Caco-2 (cell line): ENCODE data around the gene NFIC. TPM values are rescaled to one million over a fixed set of nuclear protein-coding genes. Genes with fewer than 3 reads are reported as not detected.

Source experiments
- BruUV-seq: library from RNA; stranded (reverse); fragments of 400-500 nt; replicated peaks from 2 replicates; lab custom pipeline; 2021; lab: Mats Ljungman, UMichigan
- CTCF ChIA-PET: fragments of 300-600 bp; sonication (Branson Sonifier 250); formaldehyde crosslinking; loops from one replicate; lab custom pipeline; 2022; ENCODE audit warnings: antibody characterized with exemption; lab: Charles Lee
- POLR2A ChIA-PET: fragments of 300-600 bp; sonication (Branson Sonifier 250); formaldehyde crosslinking; loops from one replicate; lab custom pipeline; 2022; ENCODE audit warnings: antibody characterized with exemption; lab: Charles Lee
- DNase-seq, 2 experiments: peaks; one replicate each; pipeline versions ENCODE4 v3.0.0 to v3.0.0-alpha.2; 2020 to 2022
- H3K27me3 ChIP-seq: replicated peaks from 2 replicates; pipeline ENCODE4 v1.6.0; 2011; ENCODE audit warnings: low read length; ENCODE audit not compliant: control insufficient read depth, insufficient read depth
- H3K36me3 ChIP-seq: 2 replicates; pipeline ENCODE4 v1.5.1; 2011; ENCODE audit warnings: low read length; ENCODE audit not compliant: control insufficient read depth, insufficient read depth
- H3K4me1 ChIP-seq: fragments of 250-450 bp; sonication (Bioruptor Pico); 2 replicates; pipeline ENCODE4 v1.5.1; 2020; ENCODE audit warnings: mild to moderate bottlenecking
- H3K4me3 ChIP-seq: 2 replicates; pipeline ENCODE4 v1.5.1; 2011; ENCODE audit warnings: low read depth, mild to moderate bottlenecking, control low read depth, low read length
- H3K9me3 ChIP-seq: fragments of 250-450 bp; sonication (Bioruptor Pico); 2 replicates; pipeline ENCODE4 v1.5.1; 2020; ENCODE audit warnings: mild to moderate bottlenecking, moderate library complexity
- H3K27ac Mint-ChIP-seq: one replicate; pipeline ENCODE4 v1.8.0; 2022; ENCODE audit warnings: mixed read lengths; ENCODE audit not compliant: unreplicated experiment
- H3K27me3 Mint-ChIP-seq: one replicate; pipeline ENCODE4 v1.8.0; 2022; ENCODE audit warnings: mixed read lengths; ENCODE audit not compliant: insufficient read depth, unreplicated experiment
- H3K36me3 Mint-ChIP-seq: one replicate; pipeline ENCODE4 v1.8.0; 2022; ENCODE audit warnings: mild to moderate bottlenecking, mixed read lengths; ENCODE audit not compliant: insufficient read depth, unreplicated experiment
- H3K4me1 Mint-ChIP-seq: one replicate; pipeline ENCODE4 v1.8.0; 2022; ENCODE audit warnings: low read depth, mixed read lengths; ENCODE audit not compliant: unreplicated experiment
- H3K4me3 Mint-ChIP-seq: one replicate; pipeline ENCODE4 v1.8.0; 2022; ENCODE audit warnings: mild to moderate bottlenecking, moderate library complexity, mixed read lengths; ENCODE audit not compliant: unreplicated experiment
- H3K9me3 Mint-ChIP-seq: one replicate; pipeline ENCODE4 v1.8.0; 2022; ENCODE audit warnings: mixed read lengths; ENCODE audit not compliant: unreplicated experiment
- intact Hi-C: fragments of 100-400 bp; cut with micrococcal nuclease; formaldehyde crosslinking; loops from one replicate; pipeline ENCODE4 v1.10.0; 2022; ENCODE audit not compliant: unreplicated experiment
- total RNA-seq: library from RNA; stranded (reverse); gene quantifications from 2 replicates; pipeline ENCODE4 v1.2.3, GENCODE V29; 2022
- TF ChIP-seq, protein P1 (sequence below), 2 experiments: fragments of 200-600 bp in 1 of 2; IDR thresholded peaks; 1 replicate in 1 of 2; 2 replicates in 1 of 2; pipeline versions ENCODE4 v1.5.1 to v1.8.0; 2011 to 2022; ENCODE audit warnings: antibody characterized with exemption in 1 of 2, control low read depth in 1 of 2, inconsistent platforms in 1 of 2, low read depth in 1 of 2, low read length in 1 of 2, mild to moderate bottlenecking in 1 of 2, moderate library complexity in 1 of 2; ENCODE audit not compliant: insufficient read depth in 1 of 2, severe bottlenecking in 1 of 2, unreplicated experiment in 1 of 2

NFIC gene
- total RNA-seq, 1 experiment from 2014 or later, result 5.1 TPM

DNA sequence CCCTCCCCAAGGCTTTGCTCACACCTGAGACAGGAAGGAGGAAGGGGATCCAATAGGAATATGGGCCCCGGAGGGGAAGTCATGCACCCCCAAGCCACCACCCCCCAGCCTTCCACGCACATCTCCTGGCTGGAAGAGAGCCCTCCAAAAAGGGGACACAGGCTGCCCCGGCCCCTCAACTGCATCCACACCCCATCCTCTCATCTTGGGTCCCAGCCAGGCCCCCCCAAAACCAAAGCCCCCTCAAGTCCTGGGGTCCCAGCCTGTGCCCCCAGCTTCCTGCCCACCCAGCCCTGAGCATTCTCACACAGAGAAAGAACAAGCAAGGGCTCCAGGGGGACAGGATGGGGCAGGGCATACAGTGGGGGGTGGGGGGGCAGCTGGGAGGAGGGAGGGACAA lies 101.8 kb downstream of the NFIC start:
- ChIA-PET CTCF (no interaction called here), POLR2A (no interaction called here)
- Histone ChIP-seq H3K36me3 (no peaks in the 10 kb centered on the region), H3K9me3 (no peaks in the 10 kb centered on the region), H3K4me1 (peaks cover 11% of the 10 kb centered on the region), H3K4me3 (no peak overlapping the region), H3K27me3 (no peaks in the 10 kb centered on the region)
- no peak overlapping the region for H3K4me3 Mint-ChIP-seq
- intact Hi-C loops, result no loop called here
- TF ChIP-seq, protein P1, sequence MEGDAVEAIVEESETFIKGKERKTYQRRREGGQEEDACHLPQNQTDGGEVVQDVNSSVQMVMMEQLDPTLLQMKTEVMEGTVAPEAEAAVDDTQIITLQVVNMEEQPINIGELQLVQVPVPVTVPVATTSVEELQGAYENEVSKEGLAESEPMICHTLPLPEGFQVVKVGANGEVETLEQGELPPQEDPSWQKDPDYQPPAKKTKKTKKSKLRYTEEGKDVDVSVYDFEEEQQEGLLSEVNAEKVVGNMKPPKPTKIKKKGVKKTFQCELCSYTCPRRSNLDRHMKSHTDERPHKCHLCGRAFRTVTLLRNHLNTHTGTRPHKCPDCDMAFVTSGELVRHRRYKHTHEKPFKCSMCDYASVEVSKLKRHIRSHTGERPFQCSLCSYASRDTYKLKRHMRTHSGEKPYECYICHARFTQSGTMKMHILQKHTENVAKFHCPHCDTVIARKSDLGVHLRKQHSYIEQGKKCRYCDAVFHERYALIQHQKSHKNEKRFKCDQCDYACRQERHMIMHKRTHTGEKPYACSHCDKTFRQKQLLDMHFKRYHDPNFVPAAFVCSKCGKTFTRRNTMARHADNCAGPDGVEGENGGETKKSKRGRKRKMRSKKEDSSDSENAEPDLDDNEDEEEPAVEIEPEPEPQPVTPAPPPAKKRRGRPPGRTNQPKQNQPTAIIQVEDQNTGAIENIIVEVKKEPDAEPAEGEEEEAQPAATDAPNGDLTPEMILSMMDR (IDR thresholded peaks at IDR 0.05; ENCODE audit: insufficient read depth in 1 of 2, low read depth in 1 of 2, low read length in 1 of 2, severe bottlenecking in 1 of 2, unreplicated experiment in 1 of 2), result no peak
- no peaks in the 10 kb centered on the region for H3K36me3 Mint-ChIP-seq
- BruUV-seq, result no TSS peak
- no peaks in the 10 kb centered on the region for H3K9me3 Mint-ChIP-seq
- H3K4me1 Mint-ChIP-seq, result no peaks in the 10 kb centered on the region
- no peak overlapping the region for H3K27ac Mint-ChIP-seq
- H3K27me3 Mint-ChIP-seq, result no peaks in the 10 kb centered on the region
- no peak for DNase-seq

DNA sequence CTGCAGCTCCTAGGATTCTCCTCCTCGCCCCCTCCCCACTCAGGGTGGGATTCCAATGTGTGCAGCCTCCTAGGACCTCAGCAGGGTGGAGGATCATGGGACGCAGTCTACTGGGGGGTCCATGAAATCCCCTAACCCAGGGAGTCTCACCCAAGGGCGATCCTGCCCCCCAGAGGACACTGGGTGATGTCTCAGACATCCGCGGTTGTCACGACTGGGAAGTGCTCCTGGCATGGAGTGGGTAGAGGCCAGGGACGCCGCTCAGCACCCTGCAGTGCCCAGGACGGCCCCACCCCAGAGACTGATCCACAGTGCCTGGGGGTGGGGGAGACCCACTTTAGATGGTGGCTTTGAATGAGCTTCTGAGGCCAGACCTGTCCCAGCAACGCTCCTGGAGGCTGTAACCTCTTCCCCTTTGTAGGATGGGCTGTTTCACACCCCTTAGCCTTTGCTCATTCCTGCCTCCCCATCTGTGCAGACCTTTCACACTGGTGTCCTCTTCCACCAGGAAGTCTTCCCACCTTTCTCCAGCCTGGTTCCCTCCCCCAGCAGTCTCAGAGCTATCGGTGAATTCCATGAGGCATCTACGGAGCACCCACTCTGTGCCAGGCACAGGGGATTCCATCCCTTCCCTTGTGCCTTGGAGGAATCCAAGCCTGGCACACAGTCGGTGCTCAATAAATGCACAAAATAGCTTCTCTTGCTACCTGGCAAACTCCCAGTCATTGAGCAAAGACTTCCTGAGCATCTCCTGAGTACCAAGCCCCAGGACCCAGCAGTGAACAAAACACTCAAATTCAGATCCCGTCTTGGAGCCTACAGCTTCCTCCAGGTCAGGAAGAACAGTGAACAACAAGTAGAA lies 103.5 kb downstream of the NFIC start:
- no peak overlapping the region for H3K4me3 Mint-ChIP-seq
- H3K4me1 Mint-ChIP-seq, result no peaks in the 10 kb centered on the region
- H3K27me3 ChIP-seq, result no peaks in the 10 kb centered on the region
- H3K27ac Mint-ChIP-seq, result no peak overlapping the region
- intact Hi-C loops, result no loop called here
- no peak overlapping the region for H3K4me3 ChIP-seq
- H3K4me1 ChIP-seq, result peaks cover 28% of the 10 kb centered on the region
- no peaks in the 10 kb centered on the region for H3K27me3 Mint-ChIP-seq
- ChIA-PET CTCF (interaction anchor here (1.0 to 1.5 kb wide), 2 partner anchors 15 to 37 kb away, joined by 4 to 5 read pairs; no protein-coding TSS in a partner anchor), POLR2A (no interaction called here)
- no peak for DNase-seq
- H3K9me3 ChIP-seq, result no peaks in the 10 kb centered on the region
- H3K36me3 ChIP-seq, result no peaks in the 10 kb centered on the region
- TF ChIP-seq, protein P1 (IDR thresholded peaks at IDR 0.05; ENCODE audit: insufficient read depth in 1 of 2, low read depth in 1 of 2, low read length in 1 of 2, severe bottlenecking in 1 of 2, unreplicated experiment in 1 of 2), result no peak
- H3K36me3 Mint-ChIP-seq, result no peaks in the 10 kb centered on the region
- no TSS peak for BruUV-seq
- H3K9me3 Mint-ChIP-seq, result no peaks in the 10 kb centered on the region

DNA sequence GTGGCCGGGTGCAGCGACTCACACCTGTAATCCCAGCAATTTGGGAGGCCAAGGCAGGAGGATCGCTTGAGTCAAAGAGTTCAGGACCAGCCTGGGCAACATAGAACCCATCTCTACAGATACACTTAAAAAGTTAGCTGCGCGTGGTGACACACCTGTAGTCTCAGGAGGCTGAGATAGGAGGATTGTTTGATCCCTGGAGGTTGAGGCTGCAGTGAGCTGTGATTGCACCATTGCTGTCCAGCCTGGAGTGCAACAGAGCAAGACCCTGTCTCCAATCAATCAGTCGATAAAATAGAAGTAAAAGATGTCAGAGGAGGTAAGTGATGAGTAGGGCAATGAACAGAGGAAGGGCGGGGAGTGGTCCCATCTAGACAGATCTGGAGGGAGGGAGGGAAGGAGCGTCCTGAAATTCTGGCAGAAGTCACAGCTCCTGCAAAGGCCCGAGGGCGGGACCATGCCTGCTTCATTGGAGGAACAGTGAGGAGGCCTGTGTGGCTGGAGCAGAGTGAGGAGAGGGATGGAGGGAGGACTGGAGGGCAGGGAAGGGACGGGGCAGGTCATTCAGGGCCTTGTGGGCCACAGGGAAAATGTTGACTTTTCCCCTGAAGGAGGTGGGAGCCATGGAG lies 104.2 kb downstream of the NFIC start:
- intact Hi-C loops, result no loop called here
- Mint-ChIP-seq H3K27me3 (no peaks in the 10 kb centered on the region), H3K4me1 (no peaks in the 10 kb centered on the region), H3K27ac (no peak overlapping the region), H3K36me3 (no peaks in the 10 kb centered on the region), H3K9me3 (no peaks in the 10 kb centered on the region), H3K4me3 (no peak overlapping the region)
- H3K9me3 ChIP-seq, result no peaks in the 10 kb centered on the region
- H3K27me3 ChIP-seq, result no peaks in the 10 kb centered on the region
- no TSS peak for BruUV-seq
- peaks cover 32% of the 10 kb centered on the region for H3K4me1 ChIP-seq
- no peak overlapping the region for H3K4me3 ChIP-seq
- no peak for DNase-seq
- H3K36me3 ChIP-seq, result no peaks in the 10 kb centered on the region
- POLR2A ChIA-PET, result no interaction called here
- TF ChIP-seq, protein P1 (IDR thresholded peaks at IDR 0.05; ENCODE audit: insufficient read depth in 1 of 2, low read depth in 1 of 2, low read length in 1 of 2, severe bottlenecking in 1 of 2, unreplicated experiment in 1 of 2), result no peak
- CTCF ChIA-PET, result interaction anchor here (0.7 to 1.5 kb wide), 2 partner anchors 14 to 860 kb away, joined by 3 to 5 read pairs; no protein-coding TSS in a partner anchor
